GM12874 (cell line): ENCODE measurements around the gene KCNQ2.

Experiments used
- TF ChIP-seq, protein P1 (sequence below): IDR thresholded peaks from 2 replicates; pipeline ENCODE4 v1.5.1; 2011; ENCODE audit warnings: low read depth, mild to moderate bottlenecking, control low read depth, low read length, moderate library complexity; ENCODE audit not compliant: insufficient read depth

KCNQ2 gene

DNA sequence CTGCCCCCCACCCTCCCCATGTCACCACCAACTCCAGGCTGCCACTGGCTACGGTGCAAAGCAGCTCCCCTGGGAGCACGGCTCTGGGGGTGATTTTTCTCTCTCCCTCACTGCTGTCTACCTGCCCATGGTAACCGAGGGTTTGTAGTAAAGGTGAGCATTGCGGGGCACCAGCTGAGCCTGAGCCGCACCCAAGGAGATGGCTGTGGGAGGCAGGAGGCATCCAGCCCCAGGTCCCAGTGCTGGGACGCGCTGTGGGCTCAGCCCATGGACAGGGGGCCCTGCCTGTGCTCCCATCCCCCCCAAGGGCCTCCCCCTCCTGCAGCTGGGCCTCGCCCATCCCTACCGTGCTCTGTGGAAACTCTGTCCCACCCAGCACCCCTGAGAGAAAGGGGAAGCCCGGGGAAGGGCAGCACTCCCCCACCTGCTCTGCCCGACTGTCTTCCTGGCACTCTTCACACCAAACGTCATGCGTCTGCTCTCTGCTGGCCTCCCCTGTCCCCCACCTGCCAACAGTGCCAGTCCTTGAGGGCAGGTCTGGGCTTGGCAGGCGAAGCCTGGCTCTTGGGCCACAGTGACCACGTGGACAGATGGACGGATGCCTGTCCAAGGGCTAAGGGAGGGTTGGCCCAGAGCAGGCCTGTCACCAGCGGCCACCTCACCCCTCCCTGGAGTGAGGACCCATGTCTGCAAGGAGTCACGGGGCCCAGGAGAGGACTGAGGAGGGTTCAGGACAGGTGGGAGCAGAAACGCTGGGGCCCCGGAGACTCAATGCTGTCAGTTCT lies 107.5 kb downstream of the KCNQ2 start:
- TF ChIP-seq, protein P1, sequence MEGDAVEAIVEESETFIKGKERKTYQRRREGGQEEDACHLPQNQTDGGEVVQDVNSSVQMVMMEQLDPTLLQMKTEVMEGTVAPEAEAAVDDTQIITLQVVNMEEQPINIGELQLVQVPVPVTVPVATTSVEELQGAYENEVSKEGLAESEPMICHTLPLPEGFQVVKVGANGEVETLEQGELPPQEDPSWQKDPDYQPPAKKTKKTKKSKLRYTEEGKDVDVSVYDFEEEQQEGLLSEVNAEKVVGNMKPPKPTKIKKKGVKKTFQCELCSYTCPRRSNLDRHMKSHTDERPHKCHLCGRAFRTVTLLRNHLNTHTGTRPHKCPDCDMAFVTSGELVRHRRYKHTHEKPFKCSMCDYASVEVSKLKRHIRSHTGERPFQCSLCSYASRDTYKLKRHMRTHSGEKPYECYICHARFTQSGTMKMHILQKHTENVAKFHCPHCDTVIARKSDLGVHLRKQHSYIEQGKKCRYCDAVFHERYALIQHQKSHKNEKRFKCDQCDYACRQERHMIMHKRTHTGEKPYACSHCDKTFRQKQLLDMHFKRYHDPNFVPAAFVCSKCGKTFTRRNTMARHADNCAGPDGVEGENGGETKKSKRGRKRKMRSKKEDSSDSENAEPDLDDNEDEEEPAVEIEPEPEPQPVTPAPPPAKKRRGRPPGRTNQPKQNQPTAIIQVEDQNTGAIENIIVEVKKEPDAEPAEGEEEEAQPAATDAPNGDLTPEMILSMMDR = no peak

DNA sequence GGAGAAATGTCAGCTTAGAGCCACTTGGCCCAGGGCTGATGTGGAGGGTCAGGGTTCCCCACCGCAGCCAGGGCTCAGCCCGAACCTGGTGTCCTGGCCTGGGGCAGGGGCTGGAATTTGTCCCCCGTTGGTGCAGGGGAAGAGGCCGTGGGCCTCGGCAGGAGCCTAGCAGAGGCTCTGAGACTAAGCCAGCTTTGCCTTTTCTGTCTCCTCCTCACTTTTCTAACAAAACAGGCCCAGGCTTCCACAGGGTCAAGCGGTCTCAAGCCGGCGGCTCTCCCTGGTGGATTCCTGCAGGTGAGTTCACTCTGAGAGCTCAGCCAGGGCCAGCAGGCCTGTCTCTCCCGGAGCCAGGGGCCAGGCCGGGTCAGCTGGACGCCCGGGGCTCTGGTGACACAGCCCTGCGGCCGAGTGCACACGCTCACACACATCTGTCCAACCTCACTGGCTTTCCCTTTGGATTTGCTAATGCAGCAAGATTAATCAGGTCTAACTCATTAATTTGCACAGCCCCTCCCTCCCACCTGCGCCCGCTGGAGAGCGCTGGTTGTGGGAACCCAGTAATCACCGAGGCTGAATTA lies 108.4 kb downstream of the KCNQ2 start:
- TF ChIP-seq, protein P1 = no peak

DNA sequence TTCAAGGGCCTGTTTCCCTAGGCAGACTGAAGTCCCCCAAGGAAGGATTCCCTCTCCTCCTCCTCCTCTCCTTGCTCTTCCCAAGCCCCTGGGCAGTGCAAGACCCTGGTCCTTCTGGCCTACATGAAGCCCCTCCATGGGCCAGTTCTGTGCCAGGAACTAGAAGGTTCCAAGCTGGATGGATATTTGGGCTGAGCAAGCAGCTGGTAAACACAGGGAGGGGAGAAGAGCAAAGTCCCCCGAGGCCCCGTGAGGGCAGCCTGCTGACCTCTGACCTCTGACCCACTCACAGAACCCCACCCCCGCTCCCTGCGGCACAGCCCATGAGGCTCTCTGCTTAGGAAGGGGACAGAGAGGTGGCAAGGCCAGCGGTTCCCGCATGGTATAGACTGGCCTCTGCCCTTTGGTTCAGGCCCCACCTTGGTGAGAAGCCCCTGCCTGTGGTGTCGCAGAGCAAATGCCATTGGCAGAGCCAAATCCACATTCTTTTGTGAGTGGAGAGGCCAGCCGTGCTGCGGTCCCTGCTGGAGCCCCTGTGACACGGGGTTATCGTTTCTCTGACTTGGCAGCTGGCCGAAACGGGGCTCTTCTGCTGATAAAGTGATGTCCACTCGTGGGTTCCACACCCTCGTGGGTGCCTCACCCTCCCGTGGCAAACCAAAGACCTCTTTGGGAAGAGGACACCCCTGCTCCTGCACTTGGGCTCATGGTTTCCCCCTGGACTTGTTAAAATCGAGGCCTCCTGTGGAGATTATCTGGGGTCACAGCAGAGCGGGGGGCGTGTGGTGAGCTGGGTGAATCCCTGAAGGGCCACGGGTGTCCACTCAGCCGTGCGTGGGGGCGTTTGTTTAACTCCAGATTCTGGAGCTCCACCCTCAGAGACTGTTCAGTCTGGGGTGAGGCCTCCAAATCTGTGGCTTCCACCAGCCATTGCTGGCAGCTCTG lies 109.2 kb downstream of the KCNQ2 start:
- TF ChIP-seq, protein P1 = no peak

DNA sequence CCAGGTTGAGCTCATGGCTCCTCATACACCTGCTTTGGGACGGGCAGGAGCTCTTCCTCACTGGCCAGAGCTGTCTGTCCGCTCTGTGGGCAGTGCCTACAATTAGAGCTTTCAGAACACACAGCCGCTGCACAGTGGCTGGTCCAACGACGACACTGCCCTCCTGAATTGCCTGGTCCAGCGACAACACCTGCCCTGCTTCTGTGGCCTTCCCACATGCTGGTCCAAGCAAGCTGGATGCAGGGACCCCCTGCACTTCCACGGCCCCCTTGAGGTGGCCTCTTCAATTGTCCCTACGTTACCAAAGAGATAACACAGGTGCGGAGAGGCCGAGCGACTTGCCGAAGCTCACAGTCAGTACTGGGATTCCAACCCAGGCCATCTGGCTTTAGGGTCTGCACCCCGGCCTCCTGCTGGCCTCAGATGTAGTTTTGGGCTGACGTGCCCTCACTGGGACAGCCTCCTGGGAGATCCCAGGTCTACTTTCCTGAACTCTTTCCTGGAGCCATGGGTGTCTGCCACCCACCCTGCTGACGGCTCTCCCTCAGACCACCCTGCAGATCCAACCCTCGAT lies 109.9 kb downstream of the KCNQ2 start:
- TF ChIP-seq, protein P1 = no peak

DNA sequence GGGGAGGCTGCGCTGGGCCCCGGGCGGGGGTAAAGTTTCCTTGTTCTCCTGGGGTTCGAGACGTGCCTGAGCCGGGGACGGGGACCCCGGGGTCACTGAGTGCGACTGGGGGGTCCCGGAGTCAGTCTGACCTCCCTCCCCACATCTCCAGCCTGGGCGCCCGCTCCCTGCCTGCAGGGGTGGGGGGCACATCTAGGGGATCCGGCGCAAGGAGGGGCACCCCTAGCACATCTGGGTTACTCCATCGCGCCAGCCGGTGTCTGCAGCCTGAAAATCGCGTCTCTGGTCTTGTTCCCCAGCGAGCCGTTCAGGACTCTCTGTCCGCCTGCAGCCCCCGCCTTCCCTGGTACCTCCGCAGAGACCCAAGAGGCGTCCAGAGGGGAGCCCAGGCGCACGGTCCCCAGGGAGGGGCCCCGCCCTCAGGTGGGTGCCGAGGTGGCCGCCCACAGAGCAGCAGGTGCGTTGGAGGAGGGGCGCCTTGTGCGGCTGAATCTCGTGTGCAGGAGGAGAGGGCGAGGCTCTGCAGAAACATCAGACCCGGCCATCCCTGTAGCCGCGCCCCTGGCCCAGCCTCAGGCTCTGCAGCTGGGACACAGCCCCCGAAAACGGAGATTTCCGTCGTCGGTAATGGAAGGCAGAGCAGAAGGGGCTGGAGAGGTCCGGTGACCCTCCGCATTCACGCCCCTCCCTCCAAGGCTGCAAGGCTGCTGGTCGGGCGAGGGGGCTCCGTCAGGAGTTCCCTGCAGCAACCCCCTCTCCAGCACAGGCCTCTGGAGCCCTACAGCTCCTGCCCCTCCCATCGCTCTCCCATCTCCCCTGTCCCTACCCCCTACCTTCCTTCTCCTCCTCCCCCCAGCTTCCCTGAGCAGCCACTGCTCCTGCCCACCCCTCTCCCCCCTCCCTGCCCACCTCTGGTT lies 110.7 kb downstream of the KCNQ2 start:
- TF ChIP-seq, protein P1 = no peak

DNA sequence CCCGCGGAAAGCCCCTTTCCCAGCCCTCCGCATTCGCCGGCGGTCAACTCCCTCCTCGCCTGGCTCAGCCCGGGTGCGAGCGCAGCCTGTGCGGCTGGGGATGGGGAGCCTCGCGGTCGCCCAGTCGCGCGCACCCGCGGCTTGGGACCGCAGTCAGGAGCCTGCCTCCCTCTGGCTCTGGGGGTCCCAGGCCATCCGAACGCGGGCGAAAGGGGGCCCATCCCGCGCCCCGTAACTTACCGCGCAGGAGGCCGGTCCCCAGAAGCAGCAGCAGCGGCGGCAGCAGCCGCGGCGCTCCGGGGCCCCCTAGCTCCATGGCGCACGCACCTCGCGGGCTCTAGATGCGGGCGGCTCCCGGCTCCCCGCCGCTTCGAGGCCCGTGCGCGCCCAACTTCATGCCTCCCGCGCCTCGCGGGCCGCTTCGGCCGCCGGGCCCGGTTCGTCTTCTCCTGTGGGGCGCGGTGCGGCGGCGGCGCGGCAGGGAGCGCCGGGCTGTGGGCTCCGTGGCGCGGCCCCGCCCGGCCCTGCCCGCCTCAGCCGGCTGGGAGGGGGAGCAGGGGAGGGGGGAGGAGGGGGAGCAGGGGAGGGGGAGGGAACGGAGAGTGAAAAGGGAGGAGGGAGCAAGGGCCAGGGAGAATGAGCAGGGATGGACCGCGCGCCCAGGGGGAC lies 111.5 kb downstream of the KCNQ2 start, which contains the start of gene CHRNA4:
CHRNA4 (minus strand) TSS at position 500 of the 669 bp plus-strand sequence; CDS start at position 316, 184 bp downstream.
- TF ChIP-seq, protein P1 = no peak
